ENCODE results near the gene CCDC60. TPM values are rescaled to one million over a fixed set of nuclear protein-coding genes. Genes with fewer than 3 reads are reported as not detected.

Gene CCDC60
- total RNA-seq, 2 donors from 2014 or later: not detected

DNA sequence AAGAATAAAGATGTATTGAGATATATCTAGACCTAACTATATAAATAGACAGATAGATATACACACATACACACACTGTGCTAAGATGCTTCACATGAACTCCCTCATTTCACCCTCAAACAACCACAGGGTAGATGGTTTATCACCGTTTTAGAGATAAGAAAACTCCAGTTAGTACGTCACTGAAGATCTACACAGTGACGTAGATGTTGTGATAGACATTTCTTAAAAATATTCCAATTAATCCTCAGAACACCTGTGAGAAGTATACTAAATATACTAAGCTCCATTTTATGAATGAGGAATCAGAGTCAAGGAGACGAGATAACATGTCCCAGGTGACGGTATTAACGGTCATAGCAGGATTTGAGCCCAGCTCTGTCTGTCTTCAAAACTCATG lies 31.5 kb downstream of the CCDC60 start:
- H3K9me3 ChIP-seq: no peaks in the 10 kb centered on the region
- no peaks in the 10 kb centered on the region for H3K36me3 ChIP-seq
- TF ChIP-seq, protein P1, sequence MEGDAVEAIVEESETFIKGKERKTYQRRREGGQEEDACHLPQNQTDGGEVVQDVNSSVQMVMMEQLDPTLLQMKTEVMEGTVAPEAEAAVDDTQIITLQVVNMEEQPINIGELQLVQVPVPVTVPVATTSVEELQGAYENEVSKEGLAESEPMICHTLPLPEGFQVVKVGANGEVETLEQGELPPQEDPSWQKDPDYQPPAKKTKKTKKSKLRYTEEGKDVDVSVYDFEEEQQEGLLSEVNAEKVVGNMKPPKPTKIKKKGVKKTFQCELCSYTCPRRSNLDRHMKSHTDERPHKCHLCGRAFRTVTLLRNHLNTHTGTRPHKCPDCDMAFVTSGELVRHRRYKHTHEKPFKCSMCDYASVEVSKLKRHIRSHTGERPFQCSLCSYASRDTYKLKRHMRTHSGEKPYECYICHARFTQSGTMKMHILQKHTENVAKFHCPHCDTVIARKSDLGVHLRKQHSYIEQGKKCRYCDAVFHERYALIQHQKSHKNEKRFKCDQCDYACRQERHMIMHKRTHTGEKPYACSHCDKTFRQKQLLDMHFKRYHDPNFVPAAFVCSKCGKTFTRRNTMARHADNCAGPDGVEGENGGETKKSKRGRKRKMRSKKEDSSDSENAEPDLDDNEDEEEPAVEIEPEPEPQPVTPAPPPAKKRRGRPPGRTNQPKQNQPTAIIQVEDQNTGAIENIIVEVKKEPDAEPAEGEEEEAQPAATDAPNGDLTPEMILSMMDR (IDR thresholded peaks at IDR 0.05): no peak
- H3K4me3 ChIP-seq: no peak overlapping the region
- no peak for ATAC-seq (ENCODE audit: insufficient number of reproducible peaks, low FRiP score, low read depth)
- DNase-seq (ENCODE audit: low spot score): no peak
- no peak overlapping the region for H3K27ac ChIP-seq
- H3K27me3 ChIP-seq (replicated peaks; ENCODE audit: insufficient read depth): no peaks in the 10 kb centered on the region
- no peaks in the 10 kb centered on the region for H3K4me1 ChIP-seq (ENCODE audit: control insufficient read depth in 1 of 2, low read depth in 2 of 2)

DNA sequence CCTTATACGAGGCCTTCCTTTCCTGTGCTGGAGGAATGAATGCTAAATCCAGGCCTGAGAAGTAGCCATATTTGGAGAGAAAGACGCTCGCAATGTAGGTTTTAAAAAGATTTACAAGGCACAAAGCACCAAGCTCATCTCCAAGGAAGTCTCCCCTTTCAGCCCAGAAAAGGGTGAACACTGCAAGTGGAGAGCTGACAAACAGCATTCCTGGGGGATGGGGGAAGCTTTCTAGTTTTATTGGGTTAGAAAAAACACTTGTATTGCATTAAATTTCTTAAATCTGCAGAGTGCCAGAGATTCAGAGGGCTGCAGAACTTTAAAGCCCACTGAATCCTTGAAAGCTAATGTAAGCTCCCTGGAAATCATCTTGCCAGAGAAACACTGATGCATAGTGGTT lies 34.6 kb downstream of the CCDC60 start:
- no peak overlapping the region for H3K4me3 ChIP-seq
- H3K4me1 ChIP-seq (ENCODE audit: control insufficient read depth in 1 of 2, low read depth in 2 of 2): no peaks in the 10 kb centered on the region
- no peak overlapping the region for H3K27ac ChIP-seq
- H3K9me3 ChIP-seq: no peaks in the 10 kb centered on the region
- TF ChIP-seq, protein P1 (IDR thresholded peaks at IDR 0.05): no peak
- DNase-seq (ENCODE audit: low spot score) (no peak), ATAC-seq (ENCODE audit: insufficient number of reproducible peaks, low FRiP score, low read depth) (no peak)
- H3K36me3 ChIP-seq: no peaks in the 10 kb centered on the region
- no peaks in the 10 kb centered on the region for H3K27me3 ChIP-seq (replicated peaks; ENCODE audit: insufficient read depth)

DNA sequence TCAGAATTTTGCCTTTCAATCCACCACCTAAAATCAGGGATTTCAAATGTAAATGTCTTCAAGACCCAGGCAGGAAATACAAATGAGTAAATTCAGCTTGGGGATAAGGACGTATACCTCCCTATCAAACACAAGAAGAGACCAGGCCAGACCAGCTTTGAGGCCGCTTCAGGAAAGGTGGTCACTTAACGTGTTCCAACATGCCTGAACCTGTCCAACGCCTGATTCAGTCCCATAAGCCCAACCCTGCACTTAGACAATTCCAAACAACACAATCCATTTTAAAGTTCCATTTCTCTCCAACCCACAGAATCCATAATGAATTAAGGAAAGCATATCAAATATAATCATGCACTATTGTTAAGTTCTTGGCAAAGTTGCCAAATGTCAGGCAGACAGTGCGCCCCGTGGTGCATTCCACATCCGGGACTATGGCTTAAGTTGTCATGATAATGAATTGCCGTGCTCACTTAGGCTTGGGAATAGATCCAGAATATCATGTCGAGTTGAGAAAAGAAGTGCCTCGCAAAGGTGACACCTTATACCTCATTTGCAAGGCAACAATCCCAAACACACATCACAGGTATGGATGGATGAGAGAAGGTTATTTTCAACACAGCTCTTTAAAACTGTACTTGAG lies 35.5 kb downstream of the CCDC60 start:
- H3K4me1 ChIP-seq (ENCODE audit: control insufficient read depth in 1 of 2, low read depth in 2 of 2): no peaks in the 10 kb centered on the region
- no peaks in the 10 kb centered on the region for H3K36me3 ChIP-seq
- TF ChIP-seq, protein P1 (IDR thresholded peaks at IDR 0.05): no peak
- DNase-seq (ENCODE audit: low spot score): no peak
- no peak for ATAC-seq (ENCODE audit: insufficient number of reproducible peaks, low FRiP score, low read depth)
- H3K4me3 ChIP-seq: no peak overlapping the region
- H3K9me3 ChIP-seq: no peaks in the 10 kb centered on the region
- H3K27ac ChIP-seq: no peak overlapping the region
- H3K27me3 ChIP-seq (replicated peaks; ENCODE audit: insufficient read depth): no peaks in the 10 kb centered on the region

DNA sequence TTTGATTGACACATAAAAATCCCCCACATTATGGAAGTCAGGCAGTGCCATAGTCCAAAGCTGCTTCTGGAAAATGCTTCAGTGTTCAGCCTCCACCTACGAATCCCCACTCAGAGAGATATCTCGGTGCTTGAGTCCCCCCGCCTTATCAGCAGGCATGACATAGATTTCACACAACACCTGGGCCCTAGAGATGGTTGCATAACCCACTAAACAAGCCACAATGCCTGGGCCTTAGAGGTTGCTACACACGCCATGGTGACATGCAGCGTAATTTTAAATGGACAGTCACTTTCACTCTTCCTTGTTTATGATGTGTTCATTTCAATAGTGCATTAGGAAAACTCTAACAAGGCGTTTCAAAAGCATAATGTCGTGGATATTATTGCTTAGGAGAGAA lies 38.0 kb downstream of the CCDC60 start:
- H3K36me3 ChIP-seq: no peaks in the 10 kb centered on the region
- DNase-seq (ENCODE audit: low spot score): no peak
- no peaks in the 10 kb centered on the region for H3K27me3 ChIP-seq (replicated peaks; ENCODE audit: insufficient read depth)
- no peak overlapping the region for H3K4me3 ChIP-seq
- no peaks in the 10 kb centered on the region for H3K9me3 ChIP-seq
- TF ChIP-seq, protein P1 (IDR thresholded peaks at IDR 0.05): no peak
- H3K27ac ChIP-seq: no peak overlapping the region
- H3K4me1 ChIP-seq (ENCODE audit: control insufficient read depth in 1 of 2, low read depth in 2 of 2): no peaks in the 10 kb centered on the region
- no peak for ATAC-seq (ENCODE audit: insufficient number of reproducible peaks, low FRiP score, low read depth)

- Histone ChIP-seq H3K27me3 (replicated peaks; ENCODE audit: insufficient read depth) (no peaks in the 10 kb centered on the region), H3K4me1 (ENCODE audit: control insufficient read depth in 1 of 2, low read depth in 2 of 2) (no peaks in the 10 kb centered on the region), H3K27ac (no peak overlapping the region), H3K9me3 (no peaks in the 10 kb centered on the region), H3K4me3 (no peak overlapping the region), H3K36me3 (no peaks in the 10 kb centered on the region)
- TF ChIP-seq, protein P1 (IDR thresholded peaks at IDR 0.05): no peak
- no peak for DNase-seq (ENCODE audit: low spot score)
- no peak for ATAC-seq (ENCODE audit: insufficient number of reproducible peaks, low FRiP score, low read depth)
These were observed 38.5 kb downstream of the CCDC60 start for GRCh38 chr12:119373001-119373400.
